ENCODE results near the gene WDR86. TPM values are rescaled to one million over a fixed set of nuclear protein-coding genes. Genes with fewer than 3 reads are reported as not detected.

Gene WDR86
- total RNA-seq, 1 experiment from 2014 or later: not detected

DNA sequence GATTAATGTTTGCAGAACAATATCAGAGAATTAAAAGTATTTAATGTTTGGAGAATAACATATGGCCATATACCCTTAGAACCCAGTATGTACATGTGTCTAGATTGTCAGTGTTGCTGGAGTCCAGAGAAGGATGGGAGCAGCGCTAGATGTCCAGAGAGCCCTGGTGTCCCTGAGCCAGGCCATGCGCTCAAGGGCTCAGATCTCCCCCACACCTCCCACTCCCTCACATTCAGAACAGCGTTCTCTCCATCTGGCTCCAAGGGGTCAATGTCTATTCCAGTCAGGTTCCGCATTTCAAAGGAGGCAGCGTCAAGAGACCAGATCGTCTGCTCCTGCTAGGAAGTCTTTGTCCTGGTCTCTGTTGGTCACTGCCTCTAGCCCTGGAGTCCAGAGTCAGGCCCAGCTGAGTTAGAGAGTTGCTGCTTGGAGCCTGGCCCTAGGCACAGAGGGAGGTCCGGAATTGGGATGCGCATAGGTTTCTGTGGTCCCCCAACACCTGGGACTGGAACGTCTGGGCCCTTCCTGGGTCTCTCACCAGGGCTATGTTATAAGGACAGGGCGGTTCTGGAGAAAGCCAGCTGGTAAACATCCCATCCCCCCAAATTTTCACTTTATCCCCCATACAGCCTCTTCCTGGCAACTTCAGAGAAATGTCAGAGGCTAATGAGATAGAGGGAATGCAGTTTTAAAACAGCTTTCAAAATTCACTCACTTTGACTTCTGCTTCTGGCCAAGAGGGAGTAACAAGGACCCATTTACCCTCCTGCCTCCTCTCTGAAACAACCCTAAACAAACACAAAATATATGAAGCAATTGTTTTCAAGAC, 6.5 kb upstream of the WDR86 start (continued):
- TF ChIP-seq ELF1 (IDR thresholded peaks at IDR 0.05; ENCODE audit: borderline replicate concordance, low read depth): no peak

DNA sequence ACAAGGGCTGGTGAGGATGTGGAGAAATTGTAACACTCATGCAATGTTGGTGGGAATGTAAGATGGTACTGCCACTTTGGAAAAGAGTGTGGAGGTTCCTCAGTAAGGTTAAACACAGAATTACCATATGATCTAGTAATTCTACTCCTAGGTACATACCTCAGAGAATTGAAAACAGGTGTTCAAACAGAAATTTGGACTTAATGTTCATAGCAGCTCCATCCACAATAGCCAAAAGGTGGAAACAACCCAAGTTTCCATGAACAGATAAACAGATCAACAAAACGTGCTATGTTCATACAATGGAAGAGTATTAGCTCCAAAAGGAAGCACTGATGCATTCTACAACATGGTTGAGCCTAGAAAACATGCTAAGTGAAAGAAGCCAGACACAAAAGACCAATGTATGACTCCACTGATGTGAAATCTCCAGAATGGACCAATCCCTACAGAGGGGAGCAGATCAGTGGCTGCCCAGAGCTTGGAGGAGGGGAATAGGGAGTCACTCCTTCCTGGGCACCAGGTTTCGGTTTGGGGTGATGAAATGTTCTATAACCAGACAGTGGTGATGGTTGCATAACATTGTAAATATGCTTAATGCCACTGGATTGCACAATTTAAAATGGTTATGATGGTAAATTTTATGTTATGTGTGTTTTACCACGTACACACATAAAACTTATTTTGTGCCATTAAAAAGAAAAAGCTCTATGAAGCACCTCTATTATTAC, 5.7 kb upstream of the WDR86 start:
- TF ChIP-seq CEBPB (IDR thresholded peaks at IDR 0.05; ENCODE audit: low read depth): no peak
- TF ChIP-seq ZNF274 (IDR thresholded peaks at IDR 0.05; ENCODE audit: low read depth, low read length): no peak
- no peak for TF ChIP-seq ATF3 (IDR thresholded peaks at IDR 0.05)
- TF ChIP-seq JUND (IDR thresholded peaks at IDR 0.05): no peak
- TF ChIP-seq SRF (IDR thresholded peaks at IDR 0.05; ENCODE audit: low read depth): no peak
- TF ChIP-seq TCF7L2 (IDR thresholded peaks at IDR 0.05; ENCODE audit: borderline replicate concordance, extremely low read depth, insufficient read depth, insufficient read length): no peak
- TF ChIP-seq ZFX (IDR thresholded peaks at IDR 0.05): no peak
- no peak for TF ChIP-seq FOSL1 (IDR thresholded peaks at IDR 0.05; ENCODE audit: low read depth)
- no peak for TF ChIP-seq POLR2A (IDR thresholded peaks at IDR 0.05; ENCODE audit: borderline replicate concordance, extremely low read depth, insufficient read depth, insufficient read length)
- no peak for TF ChIP-seq SP1 (IDR thresholded peaks at IDR 0.05; ENCODE audit: low read depth)
- no peak for TF ChIP-seq SIN3A (IDR thresholded peaks at IDR 0.05; ENCODE audit: low read depth)
- TF ChIP-seq RAD21 (IDR thresholded peaks at IDR 0.05; ENCODE audit: low read depth): no peak
- TF ChIP-seq EZH2phosphoT487 (IDR thresholded peaks at IDR 0.05; ENCODE audit: borderline replicate concordance): no peak
- TF ChIP-seq YY1 (IDR thresholded peaks at IDR 0.05; ENCODE audit: extremely low read depth, insufficient replicate concordance, low read depth, low read length): no peak
- TF ChIP-seq CTCF (IDR thresholded peaks at IDR 0.05 in 2 of 3, conservative IDR thresholded peaks at IDR 0.05 in 1 of 3; ENCODE audit: borderline replicate concordance in 1 of 3, insufficient read depth in 1 of 3, low read depth in 2 of 3, low read length in 2 of 3): no peak
- TF ChIP-seq CBX3 (IDR thresholded peaks at IDR 0.05; ENCODE audit: low read depth): no peak
- ChIA-PET CTCF (no interaction called here), RAD21 (ENCODE audit: low non-redundant PET in 1 of 2, low total read pairs in 2 of 2, uncharacterized antibody in 2 of 2, unreplicated experiment in 2 of 2) (no interaction called here), POLR2A (no interaction called here)
- DNase-seq (ENCODE audit: low read depth, low spot score): no peak
- no peaks in the 10 kb centered on the region for H3K27me3 ChIP-seq (ENCODE audit: insufficient read depth, low read length)
- peaks cover 0 to 10% of the 10 kb centered on the region in 2 experiments; a peak in 2 of 4 replicates for H3K9me3 ChIP-seq (ENCODE audit: control insufficient read depth in 1 of 2, insufficient read depth in 1 of 2, low read depth in 1 of 2, low read length in 2 of 2)
- no peaks in the 10 kb centered on the region for H3K79me2 ChIP-seq (ENCODE audit: insufficient read depth, low read length)
- intact Hi-C loops (cut with micrococcal nuclease): no loop called here
- H4K20me1 ChIP-seq (ENCODE audit: insufficient read depth): no peaks in the 10 kb centered on the region
- no peak overlapping the region for H2AFZ ChIP-seq (ENCODE audit: low read depth, low read length, poor library complexity, severe bottlenecking)
- no peak overlapping the region for H3K27ac ChIP-seq (ENCODE audit: low read depth, low read length)
- H3K36me3 ChIP-seq (ENCODE audit: control insufficient read depth in 1 of 2, insufficient read depth in 2 of 2, low read length in 2 of 2): no peaks in the 10 kb centered on the region
- no peak for ATAC-seq
- H3K4me3 ChIP-seq (replicated peaks in 1 of 2; ENCODE audit: low read depth in 1 of 2, low read length in 2 of 2): no peak overlapping the region
- peaks cover 6 to 7% of the 10 kb centered on the region in 2 experiments; a peak in 2 of 4 replicates for H3K4me1 ChIP-seq (ENCODE audit: control insufficient read depth in 1 of 2, insufficient read depth in 2 of 2, low read length in 2 of 2)
- BruUV-seq (replicated peaks): no TSS peak
- no peak overlapping the region for H3K4me2 ChIP-seq (ENCODE audit: low read length)
- H3K9ac ChIP-seq (ENCODE audit: low read length): no peak overlapping the region
- no peaks in the 10 kb centered on the region for H3K9me2 ChIP-seq (ENCODE audit: insufficient read depth)

All from HCT116 (cell line).